H1 (cell line): ENCODE results near the gene ATP6V1B1. TPM values are rescaled to one million over a fixed set of nuclear protein-coding genes. Genes with fewer than 3 reads are reported as not detected.

Experiments used
- CTCF ChIA-PET: fragments of 300-600 bp; sonication (Branson Sonifier 250); formaldehyde crosslinking; loops from one replicate; lab custom pipeline; 2021; ENCODE audit not compliant: partially characterized antibody; lab: Charles Lee
- POLR2A ChIA-PET: fragments of 300-600 bp; sonication (Branson Sonifier 250); formaldehyde crosslinking; loops from one replicate; lab custom pipeline; 2021; ENCODE audit warnings: inconsistent platforms; ENCODE audit not compliant: partially characterized antibody; lab: Charles Lee
- DNase-seq, 2 experiments: peaks; one replicate each; pipeline versions ENCODE4 v3.0.0 to v3.0.0-alpha.2; 2010 to 2022; ENCODE audit warnings: low spot score in 2 of 2, low read depth in 1 of 2, mixed read lengths in 1 of 2
- FAIRE-seq: peaks from 2 replicates; lab custom pipeline; 2011; peaks lifted over from hg19 to GRCh38; lab: Jason Lieb, UNC
- H2AFZ ChIP-seq: 2 replicates; pipeline ENCODE4 v1.8.1; 2012; ENCODE audit warnings: low read length, inconsistent platforms
- H2AK5ac ChIP-seq: 2 replicates; pipeline ENCODE4 v1.6.1; 2013; ENCODE audit warnings: low read depth, low read length
- H2BK120ac ChIP-seq: replicated peaks from 2 replicates; pipeline ENCODE3; 2013; ENCODE audit warnings: low read depth, low read length, inconsistent platforms
- H2BK12ac ChIP-seq: 2 replicates; pipeline ENCODE4 v1.6.1; 2013; ENCODE audit warnings: low read depth, low read length
- H2BK15ac ChIP-seq: 2 replicates; pipeline ENCODE4 v1.6.1; 2013; ENCODE audit warnings: low read length
- H2BK20ac ChIP-seq: 2 replicates; pipeline ENCODE4 v1.6.1; 2013; ENCODE audit warnings: low read length
- H2BK5ac ChIP-seq: 2 replicates; pipeline ENCODE4 v1.6.1; 2013; ENCODE audit warnings: low read depth, low read length
- H3K14ac ChIP-seq: 2 replicates; pipeline ENCODE4 v1.6.1; 2013; ENCODE audit warnings: inconsistent platforms; ENCODE audit not compliant: insufficient read length
- H3K18ac ChIP-seq: 2 replicates; pipeline ENCODE4 v1.6.1; 2013; ENCODE audit warnings: low read length; ENCODE audit errors: extremely low read depth
- H3K23ac ChIP-seq: 2 replicates; pipeline ENCODE4 v1.6.1; 2013; ENCODE audit warnings: inconsistent platforms; ENCODE audit not compliant: insufficient read length
- H3K23me2 ChIP-seq: 2 replicates; pipeline ENCODE4 v1.6.1; 2013; ENCODE audit warnings: low read depth, low read length
- H3K27ac ChIP-seq: 2 replicates; pipeline ENCODE4 v1.6.1; 2011; ENCODE audit warnings: low read depth, low read length, inconsistent platforms
- H3K27me3 ChIP-seq, 4 experiments: replicated peaks in 1 of 4; 1 replicate in 1 of 4; 2 replicates in 3 of 4; pipeline versions ENCODE4 v1.6.1 to v1.8.1; 2011 to 2013; ENCODE audit warnings: low read length in 3 of 4, mild to moderate bottlenecking in 3 of 4, inconsistent platforms in 2 of 4, mixed read lengths in 2 of 4, moderate library complexity in 1 of 4; ENCODE audit not compliant: control insufficient read depth in 3 of 4, insufficient read depth in 3 of 4; ENCODE audit errors: extremely low read depth in 1 of 4
- H3K36me3 ChIP-seq, 4 experiments: 2 replicates each; pipeline versions ENCODE4 v1.6.1 to v1.8.1; 2011 to 2013; ENCODE audit warnings: mild to moderate bottlenecking in 4 of 4, low read length in 3 of 4, moderate library complexity in 2 of 4, control low read depth in 1 of 4, inconsistent platforms in 1 of 4; ENCODE audit not compliant: insufficient read depth in 4 of 4, control insufficient read depth in 2 of 4
- H3K4ac ChIP-seq: replicated peaks from 2 replicates; pipeline ENCODE3; 2013; ENCODE audit warnings: low read length, low read depth, mixed read lengths, inconsistent platforms; ENCODE audit not compliant: insufficient read length
- H3K4me1 ChIP-seq, 4 experiments: replicated peaks in 1 of 4; 1 replicate in 1 of 4; 2 replicates in 3 of 4; pipeline versions ENCODE4 v1.6.1 to v1.8.1; 2011 to 2013; ENCODE audit warnings: low read length in 3 of 4, inconsistent platforms in 2 of 4, mixed read lengths in 1 of 4; ENCODE audit not compliant: insufficient read depth in 4 of 4, control insufficient read depth in 3 of 4
- H3K4me2 ChIP-seq, 2 experiments: 2 replicates each; pipeline versions ENCODE4 v1.6.1 to v1.8.1; 2011 to 2013; ENCODE audit warnings: low read depth in 2 of 2, low read length in 2 of 2, control low read depth in 1 of 2, inconsistent platforms in 1 of 2, mild to moderate bottlenecking in 1 of 2; ENCODE audit not compliant: insufficient read depth in 1 of 2
- H3K4me3 ChIP-seq, 4 experiments: fragments of 200-600, 300-600 bp in 1 of 4; sonication (generic), shearing (Covaris generic), sonication (Bioruptor Twin) in 1 of 4; 2 replicates each; pipeline versions ENCODE4 v1.5.1 to v1.8.1; 2011 to 2016; ENCODE audit warnings: low read length in 4 of 4, low read depth in 3 of 4, control low read depth in 2 of 4, inconsistent platforms in 2 of 4, mild to moderate bottlenecking in 2 of 4, mixed read lengths in 1 of 4, moderate library complexity in 1 of 4; ENCODE audit not compliant: insufficient read depth in 2 of 4; ENCODE audit errors: extremely low read depth in 1 of 4
- H3K56ac ChIP-seq: replicated peaks from 2 replicates; pipeline ENCODE3; 2013; ENCODE audit warnings: low read depth, mild to moderate bottlenecking, mixed read lengths, low read length, inconsistent platforms; ENCODE audit not compliant: insufficient read length
- H3K79me1 ChIP-seq: 2 replicates; pipeline ENCODE4 v1.6.1; 2013; ENCODE audit warnings: low read depth, low read length, control low read depth
- H3K79me2 ChIP-seq, 2 experiments: 2 replicates each; pipeline versions ENCODE4 v1.6.1 to v1.8.1; 2012 to 2013; ENCODE audit warnings: low read length in 2 of 2, mild to moderate bottlenecking in 2 of 2, inconsistent platforms in 1 of 2; ENCODE audit not compliant: insufficient read depth in 2 of 2, control insufficient read depth in 1 of 2
- H3K9ac ChIP-seq, 4 experiments: replicated peaks in 1 of 4; 1 replicate in 1 of 4; 2 replicates in 3 of 4; pipeline versions ENCODE4 v1.6.1 to v1.8.1; 2011 to 2013; ENCODE audit warnings: low read depth in 3 of 4, low read length in 3 of 4, control low read depth in 2 of 4, mild to moderate bottlenecking in 2 of 4, moderate library complexity in 2 of 4, inconsistent platforms in 1 of 4; ENCODE audit errors: extremely low read depth in 1 of 4
- H3K9me3 ChIP-seq, 2 experiments: 2 replicates each; pipeline versions ENCODE4 v1.6.1 to v1.8.1; 2012 to 2013; ENCODE audit warnings: mild to moderate bottlenecking in 2 of 2, moderate library complexity in 2 of 2, control low read depth in 1 of 2, inconsistent platforms in 1 of 2, low read depth in 1 of 2, low read length in 1 of 2, mixed read lengths in 1 of 2; ENCODE audit not compliant: insufficient read depth in 2 of 2
- H4K20me1 ChIP-seq, 2 experiments: replicated peaks in 1 of 2; 2 replicates each; pipeline versions ENCODE3 to v1.8.1; 2011 to 2013; ENCODE audit warnings: inconsistent platforms in 2 of 2, low read length in 2 of 2, mild to moderate bottlenecking in 1 of 2; ENCODE audit not compliant: insufficient read depth in 2 of 2, control insufficient read depth in 1 of 2
- H4K5ac ChIP-seq: 2 replicates; pipeline ENCODE4 v1.6.1; 2013; ENCODE audit warnings: low read length, low read depth, mixed read lengths, inconsistent platforms; ENCODE audit not compliant: insufficient read length
- H4K8ac ChIP-seq: 2 replicates; pipeline ENCODE4 v1.8.0; 2013; ENCODE audit warnings: mild to moderate bottlenecking, moderate library complexity, low read length, inconsistent platforms; ENCODE audit not compliant: insufficient read depth; ENCODE audit errors: extremely low read depth
- H4K91ac ChIP-seq: replicated peaks from 2 replicates; pipeline ENCODE3; 2013; ENCODE audit warnings: low read length, mixed read lengths, inconsistent platforms; ENCODE audit not compliant: insufficient read length
- ASH2L ChIP-seq: fragments of 200-600, 300-600 bp; sonication (generic); IDR thresholded peaks from one replicate; pipeline ENCODE4 v1.7.1; 2017; ENCODE audit warnings: low read length
- BCL11A ChIP-seq, 2 experiments: IDR thresholded peaks; one replicate each; pipeline ENCODE4 v1.6.1; 2011; ENCODE audit warnings: low read depth in 2 of 2, low read length in 2 of 2, mild to moderate bottlenecking in 2 of 2
- EZH2 ChIP-seq: fragments of 200-600 bp; sonication (generic); IDR thresholded peaks from 2 replicates; pipeline ENCODE4 v1.7.1; 2012; ENCODE audit warnings: low read depth, mild to moderate bottlenecking, moderate library complexity, low read length, inconsistent platforms; ENCODE audit not compliant: severe bottlenecking
- HDAC6 ChIP-seq: IDR thresholded peaks from one replicate; pipeline ENCODE4 v1.7.1; 2012; ENCODE audit warnings: low read depth, mild to moderate bottlenecking, inconsistent platforms, low read length, moderate library complexity
- KDM4A ChIP-seq: IDR thresholded peaks from one replicate; pipeline ENCODE4 v1.7.1; 2012; ENCODE audit warnings: low read depth, mild to moderate bottlenecking, moderate library complexity, low read length, inconsistent platforms; ENCODE audit not compliant: severe bottlenecking
- MAX ChIP-seq: IDR thresholded peaks from 2 replicates; pipeline ENCODE4 v1.6.1; 2012; ENCODE audit warnings: inconsistent platforms
- NRF1 ChIP-seq: IDR thresholded peaks from 2 replicates; pipeline ENCODE4 v1.6.1; 2011; ENCODE audit warnings: mild to moderate bottlenecking, low read depth, low read length, improper control_type of control experiment
- POU5F1 ChIP-seq: IDR thresholded peaks from 2 replicates; pipeline ENCODE4 v1.6.1; 2011; ENCODE audit warnings: low read depth, mild to moderate bottlenecking, low read length, moderate library complexity
- RNF2 ChIP-seq: fragments of 200-900, 300-1000 bp; sonication (generic); IDR thresholded peaks from 2 replicates; pipeline ENCODE4 v1.7.1; 2016; ENCODE audit warnings: borderline replicate concordance, low read depth, mild to moderate bottlenecking, antibody characterized with exemption, low read length; ENCODE audit not compliant: poor library complexity, severe bottlenecking; ENCODE audit errors: missing control alignments
- TBP ChIP-seq: IDR thresholded peaks from 2 replicates; pipeline ENCODE4 v1.6.1; 2011; ENCODE audit warnings: low read depth, low read length, improper control_type of control experiment
- WGBS, 2 experiments: shearing (Covaris generic) in 1 of 2; methylation state at CpG; one replicate each; pipeline versions ENCODE4 v1.1.6 to v1.1.7; 2013 to 2015; ENCODE audit warnings: low lambda C conversion rate in 2 of 2, mixed read lengths in 2 of 2, inconsistent platforms in 1 of 2, low coverage in 1 of 2, missing lambda C conversion rate in 1 of 2; ENCODE audit not compliant: insufficient replicate concordance in 2 of 2, insufficient coverage in 1 of 2, insufficient read length in 1 of 2; ENCODE audit errors: extremely low coverage in 1 of 2, missing lambda C conversion rate in 1 of 2; 5-methylcytosine and 5-hydroxymethylcytosine counted together
- polyA plus RNA-seq, 7 experiments: library from polyadenylated mRNA; depleted of rRNA in 3 of 7; stranded (reverse) in 5 of 7; unstranded in 2 of 7; fragments of >200 nt in 5 of 7; fragments of 200-250 nt in 2 of 7; gene quantifications; 1 replicate in 5 of 7; 2 replicates in 1 of 7; 4 replicates in 1 of 7; pipeline versions ENCODE4 v1.2.1 to v1.2.3, GENCODE V29; 2011 to 2013; ENCODE audit warnings: missing spikeins in 2 of 7, mixed read lengths in 2 of 7
- total RNA-seq: library from RNA; stranded (reverse); fragmentation: NEBNext Ultra II Directional; extraction: Animal tissue kit (Norgen Biotek cat#: 25700); gene quantifications from 2 replicates; pipeline ENCODE4 v1.2.1, GENCODE V29; 2021

ATP6V1B1 gene
- total and polyA plus RNA-seq, 2 of the 8 experiments (the other 6 are each of a cell fraction or from before 2014, with no cell fraction given), result not detected

GRCh38 chr2:70897203-70897976, 38.3 kb upstream of the ATP6V1B1 start:
- Histone ChIP-seq H2AFZ (no peak overlapping the region), H2BK12ac (peak overlapping the region; percentile 32; the same call in 1 of the 2 replicates), H2BK5ac (no peak overlapping the region), H3K27ac (no peak overlapping the region), H4K91ac (no peak overlapping the region), H3K79me2 (no peaks in the 10 kb centered on the region), H3K9ac (no peak overlapping the region), H4K20me1 (peaks cover 8 to 38% of the 10 kb centered on the region in 2 experiments), H2AK5ac (no peak overlapping the region), H3K4me3 (0 out of 8 replicates have a peak overlapping the region, but pooled peaks of 1 of the 4 experiments have one; percentile 20), H4K8ac (peak overlapping the region; percentile 40; the same call in 1 of the 2 replicates), H2BK15ac (peak overlapping the region; percentile 81; the same call in 1 of the 2 replicates), H3K23ac (no peak overlapping the region), H3K79me1 (no peaks in the 10 kb centered on the region), H3K4ac (peak overlapping the region; percentile 32), H2BK20ac (peak overlapping the region; percentile 61; the same call in 1 of the 2 replicates), H3K9me3 (no peaks in the 10 kb centered on the region), H3K56ac (no peak overlapping the region), H3K23me2 (peaks cover 16% of the 10 kb centered on the region), H3K36me3 (no peaks in the 10 kb centered on the region), H2BK120ac (no peak overlapping the region), H3K14ac (no peak overlapping the region), H4K5ac (no peak overlapping the region), H3K4me1 (peaks cover 0 to 31% (median 24%) of the 10 kb centered on the region in 4 experiments; a peak in 6 of 7 replicates), H3K4me2 (peak overlapping the region; percentile 17 to 20; a peak in 3 of 4 replicates), H3K27me3 (peaks cover 98 to 99% (median 99%) of the 10 kb centered on the region in 4 experiments), H3K18ac (peak overlapping the region; percentile 75; the same call in 1 of the 2 replicates)
- ChIA-PET POLR2A (interaction anchor here (1.1 kb wide), 1 partner anchor 15 kb away, joined by 3 read pairs; no protein-coding TSS in a partner anchor), CTCF (interaction anchor here (1.0 to 7.3 kb wide), 10 partner anchors 8 to 63 kb away, joined by 3 to 79 read pairs (median 5); no protein-coding TSS in a partner anchor)
- no peak for FAIRE-seq
- DNase-seq, result peak in 1 of 2 experiments; percentile 66
- WGBS, 2 experiments, result 6% methylated on average over 35 of the region's 35 CpGs; no CpG with 5 or more reads in 1 of the 2 experiments
- TF ChIP-seq TBP, result no peak
- peak; percentile 46 for TF ChIP-seq ASH2L
- no peak for TF ChIP-seq HDAC6
- peak; percentile 27 for TF ChIP-seq KDM4A
- no peak for TF ChIP-seq POU5F1
- no peak for TF ChIP-seq MAX
- peak; percentile 62 for TF ChIP-seq RNF2
- no peak for TF ChIP-seq BCL11A (IDR thresholded peaks at IDR 0.05; ENCODE audit: low read depth in 2 of 2, low read length in 2 of 2)
- TF ChIP-seq EZH2, result peak; percentile 90
- no peak for TF ChIP-seq NRF1
